DLD1 (cell line): ENCODE data around the gene TNC.

ENCODE experiments used
- in situ Hi-C: cut with HindIII; loops from 2 replicates; pipeline ENCODE4 v1.10.0; 2017; ENCODE audit warnings: low sequenced_read_pairs

Gene TNC

DNA sequence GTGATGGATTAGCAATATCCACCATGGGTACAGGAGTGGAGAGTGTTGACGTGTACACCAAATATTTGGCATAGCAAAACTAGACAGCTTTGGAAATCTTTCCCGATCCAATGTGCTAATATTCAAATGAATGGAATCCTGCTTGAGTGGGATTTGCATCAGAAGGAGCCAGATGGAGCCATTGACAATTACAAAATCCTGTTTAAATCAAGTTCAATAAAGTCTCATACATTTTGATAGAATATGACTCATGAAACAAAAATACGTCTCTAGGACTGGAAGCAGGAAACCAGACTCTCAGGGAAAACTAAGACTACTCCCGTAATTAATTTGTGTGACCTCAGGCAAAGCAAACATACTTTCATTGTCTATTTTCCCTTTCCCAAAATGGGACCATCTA lies 13.0 kb downstream of the TNC start:
- in situ Hi-C loops = no loop called here

DNA sequence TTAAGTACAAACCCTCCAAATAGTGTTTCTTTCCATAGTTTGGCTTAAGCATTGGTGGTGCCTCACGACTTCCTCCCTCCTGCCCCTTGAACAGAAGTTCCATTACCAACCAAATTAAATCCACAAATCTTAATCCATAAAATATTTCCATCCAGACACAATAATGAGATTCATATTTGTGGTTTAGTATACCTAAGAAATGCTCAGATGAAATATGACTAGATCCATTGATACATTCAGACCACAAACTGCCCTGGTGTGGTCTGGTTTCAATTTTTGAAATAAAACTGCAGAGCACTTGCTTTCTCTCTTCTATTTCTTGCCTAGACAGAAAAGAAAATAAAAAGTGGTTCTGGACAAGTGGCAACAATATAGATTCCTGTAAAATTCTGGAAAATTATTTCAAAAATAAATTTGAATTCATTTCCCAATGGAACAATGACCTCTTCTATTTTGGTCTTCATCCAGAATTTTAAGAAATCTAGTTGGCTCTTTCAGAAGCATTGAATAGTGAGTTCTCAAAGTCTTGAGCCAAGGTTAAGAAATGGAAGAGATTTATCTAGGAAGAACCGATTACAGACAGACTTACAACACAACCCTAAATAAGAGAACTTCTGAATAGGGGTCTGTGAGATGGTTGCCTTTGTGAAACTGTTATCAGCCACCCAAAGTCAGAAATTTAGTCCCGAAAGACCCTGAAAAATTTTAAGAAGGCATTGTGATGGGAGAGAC lies 14.0 kb downstream of the TNC start:
- in situ Hi-C loops = no loop called here

DNA sequence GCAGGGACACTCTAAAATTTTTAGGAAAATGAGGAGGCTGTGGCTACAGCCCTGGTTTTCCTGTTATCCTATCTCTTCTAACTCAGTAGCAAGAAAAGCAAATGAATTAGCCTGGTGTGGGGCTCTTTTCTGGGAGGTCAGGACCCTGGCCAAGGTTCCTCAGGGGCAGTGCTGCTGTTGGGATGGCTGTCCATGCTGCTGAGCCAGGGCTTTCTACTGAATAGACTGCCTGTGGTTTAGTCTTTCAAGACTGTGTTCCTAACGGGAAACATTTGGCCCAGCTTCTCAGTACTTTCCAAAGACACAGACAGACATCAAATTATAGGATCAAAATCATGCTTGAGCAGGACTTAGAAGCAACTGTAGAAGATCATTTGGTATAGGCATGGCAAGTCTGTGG lies 18.1 kb downstream of the TNC start:
- in situ Hi-C loops = no loop called here

DNA sequence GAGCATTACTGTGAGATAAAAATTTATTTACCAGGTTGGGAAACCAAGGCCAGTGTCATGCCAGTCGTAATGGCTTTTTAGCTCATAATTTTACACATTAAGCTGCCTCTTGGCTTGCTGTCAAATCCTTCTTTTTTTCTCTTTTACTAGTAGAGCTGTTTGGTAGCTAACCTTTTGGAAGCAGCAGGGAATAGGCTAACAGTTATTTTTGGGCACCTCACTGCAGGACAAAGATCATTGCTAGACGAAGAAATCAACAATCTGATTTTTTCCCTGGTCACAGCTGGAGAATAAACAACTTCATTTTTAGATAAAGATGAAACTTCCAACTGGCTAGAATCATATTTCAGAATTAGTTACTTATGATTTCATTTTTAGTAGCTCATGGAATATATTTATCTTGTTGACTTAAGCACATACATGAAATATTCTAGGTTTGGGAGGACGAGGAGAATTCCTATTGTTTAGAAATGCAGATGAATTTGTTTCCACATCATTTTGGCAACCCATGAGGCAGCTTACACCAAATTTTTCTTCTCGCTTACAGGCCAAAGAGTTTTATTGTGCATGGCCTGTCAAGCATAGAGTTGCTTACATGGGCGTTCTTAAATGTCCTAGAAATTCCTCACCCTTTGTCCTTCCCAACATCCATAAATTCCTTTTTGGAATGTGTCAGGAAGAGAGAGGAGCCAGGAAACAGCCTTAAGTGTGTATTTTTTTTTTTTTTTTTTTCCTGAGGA lies 19.6 kb downstream of the TNC start:
- in situ Hi-C loops = no loop called here

DNA sequence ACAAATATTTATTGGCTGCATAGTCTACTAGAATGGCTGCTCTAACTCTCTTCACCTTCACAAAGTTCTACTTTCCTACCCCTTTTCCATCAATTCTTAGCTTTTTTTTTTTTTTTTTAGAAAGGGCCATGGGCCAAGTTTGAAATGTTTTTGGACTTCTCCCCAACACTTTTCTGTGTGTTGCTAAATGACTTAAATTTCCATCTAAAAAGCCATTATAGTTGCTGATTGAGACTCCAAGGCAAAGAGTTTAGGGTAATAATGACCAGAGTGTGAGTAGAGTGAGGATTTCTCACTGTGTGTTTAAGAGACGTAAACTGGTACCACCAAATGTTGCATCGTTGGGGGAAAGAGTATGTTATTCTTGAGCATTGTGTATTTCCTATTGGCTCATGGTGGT lies 24.4 kb downstream of the TNC start:
- in situ Hi-C loops = no loop called here

DNA sequence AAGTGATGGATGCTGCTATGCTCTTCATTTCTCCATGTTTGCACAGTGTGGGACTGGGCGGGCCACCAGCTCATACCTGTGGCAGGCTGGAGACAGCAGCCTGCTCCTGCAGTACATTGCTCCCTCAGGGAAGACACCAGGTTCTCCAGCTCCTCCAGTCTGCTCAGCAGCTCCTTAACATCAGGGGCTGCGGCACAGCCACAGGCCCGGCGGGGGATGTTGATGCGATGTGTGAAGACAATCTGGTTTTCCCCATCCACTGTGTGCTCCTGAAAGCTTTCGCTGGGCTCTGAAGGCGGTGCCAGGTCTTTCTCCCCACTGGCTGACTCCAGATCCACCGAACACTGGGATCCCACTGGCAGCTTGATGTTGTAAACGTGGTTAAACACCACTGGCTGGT lies 27.5 kb downstream of the TNC start:
- in situ Hi-C loops = no loop called here

DNA sequence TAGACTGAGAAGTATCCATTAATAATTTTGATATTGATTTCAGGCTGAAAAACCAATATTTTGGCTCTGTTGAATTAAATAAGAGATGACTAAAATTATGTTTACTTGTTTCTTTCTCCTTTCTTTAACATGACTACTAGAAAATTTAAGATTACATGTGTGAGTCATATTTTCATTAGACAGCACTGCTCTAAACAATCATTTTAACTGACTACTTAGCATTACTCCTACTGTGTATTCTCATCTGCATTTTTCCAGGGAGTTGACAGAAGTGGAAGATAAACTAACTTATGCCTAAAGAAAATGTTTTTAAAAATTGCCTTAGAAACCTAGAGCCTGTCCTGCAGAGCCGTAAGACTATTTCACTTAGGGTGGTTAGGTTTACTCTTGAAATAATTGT lies 29.1 kb downstream of the TNC start:
- in situ Hi-C loops = no loop called here

DNA sequence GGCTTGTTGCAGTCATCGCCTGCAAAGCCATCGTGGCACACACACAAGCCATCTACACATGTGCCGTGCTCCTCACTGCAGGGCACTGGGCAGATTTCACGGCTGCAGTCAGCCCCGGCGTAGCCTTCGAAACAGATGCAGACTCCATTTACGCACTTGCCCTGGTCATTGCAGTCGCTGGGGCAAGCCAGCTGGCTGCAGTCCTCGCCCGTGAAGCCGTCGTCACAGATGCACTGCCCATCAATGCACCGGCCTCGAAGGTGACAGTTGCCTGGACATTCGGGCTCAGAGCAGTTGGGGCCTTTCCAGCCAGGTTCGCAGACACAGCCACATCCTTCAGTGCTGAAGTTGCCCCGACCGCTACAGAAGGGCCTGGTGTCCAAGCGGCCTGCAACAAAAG lies 31.1 kb downstream of the TNC start:
- in situ Hi-C loops = no loop called here

DNA sequence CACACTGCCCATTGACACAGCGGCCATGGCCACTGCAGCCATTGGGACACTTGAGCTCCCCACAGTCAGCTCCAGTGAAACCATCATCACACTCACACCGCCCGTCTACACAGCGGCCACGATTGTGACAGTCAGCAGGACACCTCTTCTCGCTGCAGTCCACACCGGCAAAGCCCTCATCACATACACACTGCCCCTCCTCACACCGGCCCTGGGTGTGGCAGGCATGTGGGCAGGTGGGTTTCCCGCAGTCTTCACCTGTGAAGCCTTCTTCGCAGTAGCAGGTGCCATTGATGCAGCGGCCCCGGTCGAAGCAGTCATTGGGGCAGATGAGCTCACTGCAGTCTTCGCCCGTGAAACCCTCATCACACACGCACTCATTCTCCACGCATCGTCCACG lies 31.5 kb downstream of the TNC start:
- in situ Hi-C loops = no loop called here

DNA sequence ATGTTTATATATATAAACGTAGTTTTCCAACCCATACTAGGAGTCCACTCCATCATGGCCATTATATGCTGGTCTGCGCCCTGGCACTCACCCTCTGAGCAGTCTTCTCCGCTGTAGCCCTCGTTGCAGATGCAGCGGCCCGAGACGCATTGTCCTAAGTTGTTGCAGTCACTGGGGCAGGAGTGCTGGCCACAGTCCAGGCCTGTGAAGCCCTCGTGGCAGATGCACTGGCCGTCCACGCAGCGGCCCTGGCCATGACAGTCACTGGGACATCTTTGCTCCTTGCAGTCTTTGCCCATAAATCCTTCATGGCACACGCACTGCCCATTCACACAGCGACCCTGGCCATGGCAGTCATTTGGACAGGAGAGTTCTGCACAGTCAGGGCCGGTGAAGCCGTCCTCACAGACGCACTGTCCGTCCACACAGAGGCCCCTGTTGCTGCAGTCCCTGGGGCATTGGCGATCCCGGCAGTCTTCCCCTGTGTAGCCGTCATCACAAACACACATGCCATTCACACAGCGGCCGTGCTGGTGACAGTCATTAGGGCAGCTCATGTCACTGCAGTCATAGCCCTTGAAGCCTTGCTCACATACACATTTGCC lies 32.1 kb downstream of the TNC start:
- in situ Hi-C loops = no loop called here

DNA sequence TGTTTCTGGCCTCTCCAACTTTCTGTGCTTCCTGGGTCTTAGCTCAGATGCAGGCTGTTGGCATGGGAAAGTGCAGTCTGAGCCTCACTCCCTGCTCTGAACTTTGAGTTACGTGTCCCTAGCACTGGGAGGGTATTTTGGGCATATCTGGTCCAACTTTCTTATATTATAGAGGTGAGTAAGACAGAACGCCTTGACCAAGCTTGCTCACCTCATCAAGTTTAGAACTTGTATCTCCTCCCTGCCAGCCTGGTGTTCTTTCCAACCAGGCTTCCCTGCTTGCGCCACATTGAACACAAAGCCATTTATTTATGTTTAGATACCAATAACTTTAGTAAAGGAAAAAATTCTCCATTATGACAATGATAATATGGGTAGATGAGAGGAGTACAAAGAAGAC lies 33.2 kb downstream of the TNC start:
- in situ Hi-C loops = no loop called here

DNA sequence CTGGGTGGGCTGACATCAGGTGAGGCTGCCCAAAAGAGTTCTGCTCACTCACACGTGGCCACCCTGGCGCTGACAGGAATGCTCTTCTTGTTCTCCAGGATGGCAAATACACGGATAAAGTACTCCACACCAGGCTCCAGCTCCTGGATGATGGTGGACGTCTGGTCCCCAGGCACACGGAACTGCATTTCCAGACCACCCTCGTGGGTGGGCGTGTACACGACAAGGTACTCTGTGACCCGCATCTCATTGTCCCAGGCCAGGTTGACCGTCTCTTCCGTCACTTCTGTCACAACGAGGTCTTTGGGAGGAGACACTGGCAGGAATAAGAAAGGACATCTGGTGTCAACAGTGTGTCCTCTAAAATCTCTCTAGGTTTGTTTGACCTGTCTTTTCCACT lies 33.8 kb downstream of the TNC start:
- in situ Hi-C loops = no loop called here

DNA sequence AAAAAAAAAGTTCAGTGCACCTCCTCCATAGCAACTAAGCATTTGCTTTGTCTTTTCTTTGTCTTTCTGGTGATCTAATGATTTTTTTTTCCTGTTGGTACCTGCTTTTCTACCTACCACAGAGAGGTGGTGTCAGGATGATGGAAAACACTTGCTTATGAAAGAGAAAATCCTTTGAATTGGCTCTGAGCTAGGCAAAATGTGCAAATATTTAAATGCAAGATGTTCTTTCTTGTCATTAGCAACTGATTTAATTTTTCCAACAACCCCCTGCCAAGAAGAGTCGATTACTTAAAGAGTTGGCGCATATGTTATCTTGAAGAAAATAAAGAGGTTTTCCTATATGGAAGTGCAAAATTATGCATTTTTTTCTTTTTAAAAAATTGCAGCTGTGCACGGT lies 37.7 kb downstream of the TNC start:
- in situ Hi-C loops = no loop called here

DNA sequence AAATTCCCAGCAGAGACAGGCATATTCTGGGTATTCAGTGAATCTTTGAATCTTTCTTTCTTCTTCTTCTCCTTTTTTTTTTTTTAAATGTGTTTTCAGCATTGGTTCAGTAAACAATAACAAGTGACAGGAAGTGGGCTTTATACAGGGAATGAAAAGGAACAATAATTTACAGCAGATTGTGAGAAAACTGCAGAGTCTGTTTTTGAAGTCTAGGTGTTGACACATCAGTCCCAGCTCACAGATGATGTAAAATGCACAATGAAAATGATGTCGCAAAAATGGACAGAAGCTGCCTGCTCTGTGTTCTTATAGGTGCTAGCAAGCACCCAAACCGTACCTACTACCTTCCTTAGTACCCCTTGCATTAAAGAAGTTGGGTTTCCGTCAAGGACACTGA lies 38.8 kb downstream of the TNC start:
- in situ Hi-C loops = no loop called here

DNA sequence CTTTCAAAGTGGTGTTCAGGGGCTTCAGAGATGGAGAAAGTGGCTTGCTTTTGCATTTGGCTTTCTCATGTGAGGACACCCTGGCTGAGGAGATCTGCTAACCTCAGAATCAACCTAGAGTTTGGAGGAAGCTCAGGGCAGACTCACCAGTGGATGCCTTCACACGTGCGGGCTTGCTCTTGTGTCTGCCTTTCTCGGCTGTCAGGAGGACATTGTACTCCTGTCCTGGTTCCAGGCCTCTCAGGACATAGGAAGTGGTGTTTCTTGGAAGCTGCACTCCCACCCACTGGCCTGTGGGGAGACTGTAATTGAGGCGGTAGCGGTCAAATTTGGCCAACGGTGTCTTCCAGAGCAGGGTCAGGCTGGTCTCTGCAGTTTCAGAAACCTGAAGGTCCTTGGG lies 44.5 kb downstream of the TNC start:
- in situ Hi-C loops = no loop called here

DNA sequence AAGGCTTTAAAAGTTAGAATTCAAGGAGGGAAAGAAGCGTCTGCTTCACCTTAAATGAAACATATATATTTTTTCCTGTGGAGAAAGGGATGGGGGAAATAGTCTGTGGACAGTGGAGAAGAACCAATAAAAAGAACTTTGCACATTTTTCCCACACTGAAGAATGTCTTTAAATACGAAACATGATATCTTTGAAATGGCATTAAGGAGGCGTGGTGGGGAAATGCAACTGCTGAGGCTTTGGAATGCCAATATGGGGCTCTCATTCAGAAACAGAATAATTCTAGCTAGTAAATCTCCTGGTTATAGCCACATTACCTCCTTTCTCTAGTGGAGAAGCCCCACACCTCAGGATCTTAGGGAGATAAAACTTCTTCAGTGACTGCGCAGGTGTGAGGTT lies 46.8 kb downstream of the TNC start:
- in situ Hi-C loops = no loop called here

DNA sequence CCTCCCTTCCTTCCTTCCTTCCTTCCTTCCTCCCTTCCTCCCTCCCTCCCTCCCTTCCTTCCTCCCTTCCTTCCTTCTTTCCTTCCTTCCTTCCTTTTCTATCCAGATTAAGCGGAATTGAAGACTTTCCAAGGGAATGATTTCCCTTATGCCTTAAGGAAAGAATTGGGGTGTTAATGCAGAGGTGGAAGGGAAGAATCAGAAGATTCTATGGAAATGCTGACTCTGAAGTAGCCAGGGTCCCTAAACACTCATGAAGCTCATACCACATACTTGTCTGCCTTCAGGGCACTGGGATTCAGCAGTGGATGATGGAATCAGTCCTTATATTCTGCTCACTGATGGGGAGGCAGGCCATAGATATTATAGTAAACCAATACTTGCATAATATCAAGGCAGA lies 48.2 kb downstream of the TNC start:
- in situ Hi-C loops = no loop called here

DNA sequence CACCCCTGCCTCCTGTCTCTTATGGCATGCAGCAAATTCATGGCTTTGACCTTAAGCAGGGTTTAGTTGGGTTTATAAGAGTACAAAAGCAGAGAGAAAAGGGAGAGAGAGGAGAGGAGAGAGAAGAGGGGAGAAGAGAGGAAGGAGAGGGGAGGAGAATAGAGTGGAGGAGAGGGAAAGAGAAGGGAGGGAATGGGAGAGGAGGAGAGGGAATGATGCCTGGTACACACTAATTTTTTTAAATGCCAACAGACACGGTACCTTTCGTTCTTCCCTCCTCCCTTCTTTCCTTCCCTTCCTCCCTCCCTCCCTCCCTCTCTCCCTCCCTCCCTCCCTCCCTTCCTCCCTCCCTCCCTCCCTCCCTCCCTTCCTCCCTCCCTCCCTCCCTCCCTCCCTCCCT lies 48.7 kb downstream of the TNC start:
- in situ Hi-C loops = no loop called here

DNA sequence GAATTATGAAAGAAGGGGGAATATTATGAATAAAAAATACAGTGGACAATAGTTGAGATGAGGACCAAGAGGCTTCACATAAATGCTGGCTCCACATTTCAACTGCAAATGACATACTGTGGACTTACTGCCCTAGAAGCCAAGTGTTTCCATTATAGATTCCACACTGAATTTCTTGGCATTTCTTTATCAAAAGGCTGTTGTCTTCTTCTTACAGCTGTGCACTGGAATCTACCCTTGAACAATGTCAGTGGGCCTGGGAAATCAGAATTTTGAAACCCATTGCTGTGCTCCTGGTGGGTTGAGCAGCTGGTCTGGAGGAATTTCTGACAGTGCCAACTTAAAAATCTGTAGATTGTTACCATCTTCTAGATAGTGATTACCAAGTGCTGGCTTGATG lies 49.9 kb downstream of the TNC start:
- in situ Hi-C loops = no loop called here

DNA sequence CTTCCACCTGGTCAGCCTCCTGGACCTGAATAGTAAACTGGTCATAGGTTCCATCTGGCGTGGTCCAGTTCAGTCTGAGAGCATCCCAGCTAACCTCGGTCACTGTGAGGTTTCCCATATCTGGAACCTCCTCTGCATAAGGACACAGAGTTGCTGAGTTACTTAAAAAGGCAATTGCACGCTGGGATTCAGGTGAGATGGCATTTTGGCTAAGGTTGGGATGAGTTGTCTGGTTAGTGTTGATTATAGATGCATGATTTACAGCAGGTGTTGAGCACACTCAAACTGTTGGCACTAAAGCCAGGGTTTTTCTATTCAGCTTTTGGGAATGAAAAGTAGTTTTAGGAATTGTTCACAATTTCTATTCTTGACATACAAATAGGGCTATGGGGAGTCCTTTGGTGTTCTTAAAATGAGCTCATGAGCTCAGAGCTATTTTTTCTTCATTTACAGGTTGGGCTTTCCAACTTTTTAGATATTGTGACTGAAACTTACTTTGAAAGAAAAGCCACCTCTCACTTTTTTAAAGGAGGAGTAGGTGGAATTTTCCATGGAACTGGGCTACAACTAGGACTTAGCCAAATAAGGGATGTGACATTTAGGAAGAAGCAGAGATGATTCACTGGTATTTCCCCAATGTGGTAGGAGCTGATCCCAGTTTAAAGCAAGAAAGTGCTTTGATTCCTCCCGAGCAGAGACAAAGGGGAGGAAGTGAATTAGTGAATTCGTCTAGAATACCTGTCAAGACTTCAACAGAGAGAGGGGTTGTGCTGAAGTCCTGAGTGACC lies 54.7 kb downstream of the TNC start:
- in situ Hi-C loops = no loop called here

DNA sequence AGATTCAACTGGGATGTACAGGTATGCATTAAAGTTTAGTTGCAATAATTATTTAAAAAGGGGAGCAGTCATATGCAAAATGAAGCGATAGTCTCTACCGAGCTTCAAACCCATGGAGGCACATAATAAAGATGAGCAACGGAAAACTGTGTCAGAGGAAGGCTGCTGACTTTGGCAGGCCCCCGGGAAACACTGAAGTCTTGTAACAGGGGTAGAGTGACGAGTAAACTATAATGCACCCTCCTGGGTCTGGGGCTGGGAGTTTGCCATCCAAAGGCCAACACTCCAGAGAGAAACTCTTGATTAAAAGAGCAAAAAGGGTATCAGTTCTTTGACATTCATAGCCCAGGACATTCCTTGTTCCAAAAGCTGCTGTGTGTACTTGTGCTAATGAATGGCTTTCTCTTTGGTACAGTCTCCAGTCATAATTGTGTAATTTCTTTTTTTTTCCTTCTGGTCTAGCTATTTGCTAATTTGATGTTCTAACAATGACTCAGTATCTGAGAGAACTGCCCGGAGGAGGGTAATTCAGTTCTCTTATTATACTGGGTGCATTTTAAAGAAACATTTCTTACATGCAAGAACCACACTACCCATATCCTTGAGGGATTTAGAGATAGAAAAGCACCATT lies 59.2 kb downstream of the TNC start:
- in situ Hi-C loops = no loop called here
